Medulla oblongata (tissue), 1 donor: ENCODE measurements around the gene ATP10A.
"Not testable (repeated sequence)": the region's sequence is repeated elsewhere in the genome, so short reads cannot be mapped to it uniquely, and the experiment has no call there.

Source experiments
- DNase-seq: peaks from one replicate; pipeline ENCODE4 v3.0.0-alpha.2; 2015; ENCODE audit errors: extremely low spot score

ATP10A gene

GRCh38 chr15:25658560-25658959, 204.6 kb downstream of the ATP10A start:
- no peak for DNase-seq

GRCh38 chr15:25655207-25655948, 207.7 kb downstream of the ATP10A start:
- no peak for DNase-seq

- DNase-seq, result no peak
Observed at GRCh38 chr15:25653371-25653770, 209.8 kb downstream of the ATP10A start.

GRCh38 chr15:25652704-25653103, 210.4 kb downstream of the ATP10A start:
- no peak for DNase-seq

- no peak for DNase-seq
Observed at GRCh38 chr15:25649390-25649789, 213.7 kb downstream of the ATP10A start.

- DNase-seq, result no peak
Observed at GRCh38 chr15:25643120-25643519, 220.0 kb downstream of the ATP10A start.

GRCh38 chr15:25641762-25642161, 221.4 kb downstream of the ATP10A start:
- DNase-seq, result no peak

- DNase-seq, result no peak
Observed at GRCh38 chr15:25641361-25641760, 221.8 kb downstream of the ATP10A start.

GRCh38 chr15:25640959-25641358, 222.2 kb downstream of the ATP10A start:
- DNase-seq, result not testable (repeated sequence)

GRCh38 chr15:25640381-25640780, 222.7 kb downstream of the ATP10A start:
- no peak for DNase-seq

- DNase-seq, result not testable (repeated sequence)
Observed at GRCh38 chr15:25636486-25636885, 226.6 kb downstream of the ATP10A start.

- no peak for DNase-seq
Observed at GRCh38 chr15:25635191-25635590, 227.9 kb downstream of the ATP10A start.

GRCh38 chr15:25633862-25634261, 229.3 kb downstream of the ATP10A start:
- DNase-seq, result no peak

GRCh38 chr15:25631971-25632370, 231.2 kb downstream of the ATP10A start:
- no peak for DNase-seq
